K562 (cell line): ENCODE results near the gene CRACR2B. TPM values are rescaled to one million over a fixed set of nuclear protein-coding genes. Genes with fewer than 3 reads are reported as not detected.

Experiments used
- ATAC-seq: fragments of 200-7000 bp; cut with Tn5 transposase; 3 replicates; pipeline ENCODE4 v1.9.1; 2020; ENCODE audit warnings: moderate library complexity
- BruUV-seq: library from RNA; stranded (reverse); fragments of 400-500 nt; replicated peaks from 2 replicates; lab custom pipeline; 2021; lab: Mats Ljungman, UMichigan
- CTCF ChIA-PET: fragments of 300-600 bp; formaldehyde crosslinking; extraction: SDS; loops from one replicate; lab custom pipeline; 2021; ENCODE audit warnings: low intra/inter-chr PET ratio; lab: Yijun Ruan, JAX
- POLR2A ChIA-PET: fragments of 300-600, 350-650 bp; sonication (Branson Sonifier 250); formaldehyde crosslinking; extraction: SDS; loops from one replicate; lab custom pipeline; 2021; ENCODE audit warnings: antibody characterized with exemption, inconsistent platforms; lab: Yijun Ruan, JAX
- DNase-seq, 4 experiments: peaks; one replicate each; pipeline versions ENCODE4 v3.0.0 to v3.0.0-alpha.2; 2011 to 2018; ENCODE audit warnings: low spot score in 3 of 4, mixed read lengths in 3 of 4; ENCODE audit errors: extremely low read depth in 1 of 4
- FAIRE-seq: peaks from 2 replicates; lab custom pipeline; 2011; peaks lifted over from hg19 to GRCh38; lab: Jason Lieb, UNC
- H2AFZ ChIP-seq: 2 replicates; pipeline ENCODE4 v1.6.0; 2011; ENCODE audit warnings: low read depth, low read length, control low read depth, inconsistent platforms
- H3K27ac ChIP-seq: fragments of 200-600 bp; 3 replicates; pipeline ENCODE4 v1.8.0; 2011; ENCODE audit warnings: low read depth, mild to moderate bottlenecking, control low read depth, inconsistent platforms, low read length, moderate library complexity, mixed read lengths; ENCODE audit errors: extremely low read depth
- H3K27me3 ChIP-seq, 2 experiments: fragments of 300-600 bp in 1 of 2; 2 replicates in 1 of 2; 3 replicates in 1 of 2; pipeline versions ENCODE4 v1.6.0 to v1.8.0; 2011; ENCODE audit warnings: inconsistent platforms in 2 of 2, low read length in 2 of 2, mild to moderate bottlenecking in 1 of 2, mixed read lengths in 1 of 2, moderate library complexity in 1 of 2; ENCODE audit not compliant: control insufficient read depth in 2 of 2, insufficient read depth in 2 of 2
- H3K36me3 ChIP-seq: fragments of 300-600 bp; 3 replicates; pipeline ENCODE4 v1.8.0; 2011; ENCODE audit warnings: mild to moderate bottlenecking, low read length, inconsistent platforms; ENCODE audit not compliant: control insufficient read depth, insufficient read depth
- H3K4me1 ChIP-seq, 2 experiments: fragments of 200-600 bp in 1 of 2; replicated peaks in 1 of 2; 2 replicates in 1 of 2; 3 replicates in 1 of 2; pipeline versions ENCODE4 v1.5.1 to v1.8.0; 2011; ENCODE audit warnings: inconsistent platforms in 2 of 2, low read length in 2 of 2, mild to moderate bottlenecking in 1 of 2, mixed read lengths in 1 of 2, moderate library complexity in 1 of 2; ENCODE audit not compliant: control insufficient read depth in 2 of 2, insufficient read depth in 2 of 2
- H3K4me2 ChIP-seq: 2 replicates; pipeline ENCODE4 v1.6.1; 2011; ENCODE audit warnings: low read length, control low read depth, inconsistent platforms, mixed read lengths; ENCODE audit not compliant: insufficient read depth
- H3K4me3 ChIP-seq: fragments of 200-600 bp; sonication (generic), shearing (Covaris generic); 2 replicates; pipeline ENCODE4 v1.5.1; 2016; ENCODE audit warnings: control low read depth, inconsistent platforms
- H3K79me2 ChIP-seq: fragments of 200-600 bp; 3 replicates; pipeline ENCODE4 v1.8.0; 2011; ENCODE audit warnings: low read length, inconsistent platforms; ENCODE audit not compliant: control insufficient read depth, insufficient read depth
- H3K9ac ChIP-seq, 2 experiments: 2 replicates each; pipeline versions ENCODE4 v1.6.0 to v1.6.1; 2011; ENCODE audit warnings: low read depth in 2 of 2, low read length in 2 of 2, control low read depth in 1 of 2, inconsistent platforms in 1 of 2, mild to moderate bottlenecking in 1 of 2, mixed read lengths in 1 of 2; ENCODE audit not compliant: insufficient read depth in 1 of 2
- H3K9me1 ChIP-seq: one replicate; pipeline ENCODE4 v1.6.0; 2011; ENCODE audit warnings: inconsistent platforms, mild to moderate bottlenecking, low read length, moderate library complexity; ENCODE audit not compliant: control insufficient read depth, insufficient read depth
- H3K9me3 ChIP-seq: replicated peaks from 2 replicates; pipeline ENCODE4 v1.5.1; 2011; ENCODE audit warnings: low read depth, low read length, inconsistent platforms; ENCODE audit not compliant: control insufficient read depth, insufficient read depth
- H4K20me1 ChIP-seq: replicated peaks from 2 replicates; pipeline ENCODE4 v1.6.1; 2011; ENCODE audit warnings: low read length, inconsistent platforms, mixed read lengths; ENCODE audit not compliant: control insufficient read depth, insufficient read depth
- CHD1 ChIP-seq: fragments of 200-600 bp; sonication (generic); IDR thresholded peaks from one replicate; pipeline ENCODE4 v1.6.1; 2012; ENCODE audit warnings: mild to moderate bottlenecking, moderate library complexity, low read length, inconsistent platforms
- NR2C2 ChIP-seq, 2 experiments: fragments of 200-800 bp in 1 of 2; sonication (Bioruptor generic) in 1 of 2; sonication (generic) in 1 of 2; formaldehyde crosslinking in 1 of 2; IDR thresholded peaks; 2 replicates each; pipeline versions ENCODE4 v1.6.1 to v1.8.0; 2016 to 2022; ENCODE audit warnings: mild to moderate bottlenecking in 1 of 2, missing compliant biosample characterization in 1 of 2, missing genetic modification characterization in 1 of 2, missing genetic modification reagents in 1 of 2
- PML ChIP-seq: IDR thresholded peaks from 2 replicates; pipeline ENCODE4 v1.6.1; 2012; ENCODE audit warnings: low read length, inconsistent platforms
- PURB ChIP-seq: sonication (generic); formaldehyde crosslinking; IDR thresholded peaks from 2 replicates; pipeline ENCODE4 v1.9.0; 2021; ENCODE audit warnings: low read depth, mild to moderate bottlenecking, missing genetic modification reagents
- RHOXF2B ChIP-seq: fragments of 250-450 bp; sonication (Bioruptor Pico); conservative IDR thresholded peaks from 2 replicates; pipeline ENCODE4 v1.5.1; 2021
- SMARCA5 ChIP-seq: fragments of 450-650 bp; IDR thresholded peaks from 2 replicates; pipeline ENCODE4 v1.6.1; 2016
- SNRNP70 ChIP-seq: fragments of 200-400 bp; formaldehyde crosslinking; optimal IDR thresholded peaks from 2 replicates; pipeline ENCODE3; 2017; ENCODE audit warnings: low read depth, low read length
- XRCC3 ChIP-seq: fragments of 450-650 bp; IDR thresholded peaks from 2 replicates; pipeline ENCODE4 v1.6.1; 2017; ENCODE audit warnings: mild to moderate bottlenecking, moderate library complexity
- ZNF12 ChIP-seq: sonication (generic); formaldehyde crosslinking; IDR thresholded peaks from 2 replicates; pipeline ENCODE4 v1.4.0; 2020; ENCODE audit warnings: mild to moderate bottlenecking, missing genetic modification reagents
- ZNF146 ChIP-seq: IDR thresholded peaks from one replicate; pipeline ENCODE4 v1.6.1; 2018; ENCODE audit warnings: missing compliant biosample characterization; ENCODE audit not compliant: unreplicated experiment
- WGBS: fragments of 100-300 bp; shearing (Covaris generic); methylation state at CpG from one replicate; pipeline ENCODE4 v1.1.6; 2016; ENCODE audit warnings: low coverage, mixed read lengths; ENCODE audit not compliant: insufficient coverage; ENCODE audit errors: missing lambda C conversion rate; 5-methylcytosine and 5-hydroxymethylcytosine counted together
- in situ Hi-C: fragments of 300-500 bp; cut with MboI; formaldehyde crosslinking; loops from 4 replicates; pipeline ENCODE4 v1.15.0; 2018; ENCODE audit warnings: inconsistent platforms, mixed read lengths
- intact Hi-C: fragments of 100-400 bp; cut with micrococcal nuclease; formaldehyde crosslinking; loops from 2 replicates; pipeline ENCODE4 v1.14.2; 2022
- polyA plus RNA-seq, 8 experiments: library from polyadenylated mRNA; depleted of rRNA in 4 of 8; stranded (reverse) in 5 of 8; unstranded in 3 of 8; fragments of >200 nt; fragmentation: Nextera tagmentation in 2 of 8; fragmentation: Illumina TruSeq in 1 of 8; extraction: Ambion mirVana in 2 of 8; extraction: Trizol in 1 of 8; gene quantifications; 2 replicates each; pipeline versions ENCODE4 v1.2.1 to v1.2.3, GENCODE V29; 2011 to 2014; ENCODE audit warnings: inconsistent platforms in 1 of 8, missing spikeins in 1 of 8
- total RNA-seq, 7 experiments: library from RNA; depleted of rRNA in 6 of 7; stranded (reverse); fragments of >200 nt in 6 of 7; fragmentation: Illumina TruSeq in 2 of 7; extraction: Trizol in 2 of 7; gene quantifications; 2 replicates each; pipeline versions ENCODE4 v1.2.1 to v1.2.3, GENCODE V29; 2011 to 2021; ENCODE audit warnings: low replicate concordance in 1 of 7
- TF ChIP-seq, protein P1 (sequence below): fragments of 250-450 bp; sonication (Bioruptor Pico); IDR thresholded peaks from 2 replicates; pipeline ENCODE4 v1.4.0; 2020; ENCODE audit warnings: mild to moderate bottlenecking, moderate library complexity, borderline replicate concordance

Gene CRACR2B
- total and polyA plus RNA-seq, 9 of the 15 experiments (the other 6 are each of a cell fraction or from before 2014, with no cell fraction given) = 0.10 to 51.0 (median 6.0) TPM

DNA sequence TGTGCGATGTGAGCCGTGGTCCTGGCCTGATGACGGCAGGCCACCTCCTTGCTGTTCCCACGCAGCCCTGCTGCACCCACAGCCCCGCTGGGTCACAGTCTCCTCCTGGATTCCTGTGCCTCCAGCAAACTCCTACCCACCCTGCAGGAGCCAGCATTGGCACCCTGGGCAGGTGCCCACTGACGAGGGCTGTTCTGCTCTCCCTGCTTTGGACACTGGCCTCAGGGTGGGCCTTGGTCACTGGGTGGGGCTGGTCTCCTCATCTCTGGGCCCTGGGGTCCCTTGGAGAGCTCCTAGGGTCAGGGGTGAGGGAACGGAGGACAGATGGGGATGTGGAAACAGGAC is 27.6 kb downstream of the CRACR2B start:
- Histone ChIP-seq H3K79me2 (no peaks in the 10 kb centered on the region), H3K27me3 (no peaks in the 10 kb centered on the region), H3K4me1 (peaks cover 6 to 88% of the 10 kb centered on the region in 2 experiments; a peak in 3 of 5 replicates), H3K9ac (0 out of 4 replicates have a peak overlapping the region, but pooled peaks of 1 of the 2 experiments have one; percentile 5), H3K27ac (no peak overlapping the region), H4K20me1 (peaks cover 8% of the 10 kb centered on the region), H2AFZ (no peak overlapping the region), H3K4me3 (no peak overlapping the region), H3K9me3 (no peaks in the 10 kb centered on the region), H3K36me3 (no peaks in the 10 kb centered on the region), H3K4me2 (no peak overlapping the region)
- CTCF ChIA-PET = no interaction called here
- intact Hi-C loops = no loop called here
- no peak for DNase-seq
- ATAC-seq = no peak
- TF ChIP-seq ZNF146 (CRISPR knock-in tag) (no peak), SMARCA5 (no peak), CHD1 (no peak), SNRNP70 (no peak), PURB (no peak), XRCC3 (no peak), RHOXF2B (no peak), PML (no peak), NR2C2 (CRISPR knock-in tag; IDR thresholded peaks at IDR 0.05) (no peak), NR2C2 (tag; IDR thresholded peaks at IDR 0.05) (no peak), ZNF12 (CRISPR knock-in tag) (no peak)
- TF ChIP-seq, protein P1, sequence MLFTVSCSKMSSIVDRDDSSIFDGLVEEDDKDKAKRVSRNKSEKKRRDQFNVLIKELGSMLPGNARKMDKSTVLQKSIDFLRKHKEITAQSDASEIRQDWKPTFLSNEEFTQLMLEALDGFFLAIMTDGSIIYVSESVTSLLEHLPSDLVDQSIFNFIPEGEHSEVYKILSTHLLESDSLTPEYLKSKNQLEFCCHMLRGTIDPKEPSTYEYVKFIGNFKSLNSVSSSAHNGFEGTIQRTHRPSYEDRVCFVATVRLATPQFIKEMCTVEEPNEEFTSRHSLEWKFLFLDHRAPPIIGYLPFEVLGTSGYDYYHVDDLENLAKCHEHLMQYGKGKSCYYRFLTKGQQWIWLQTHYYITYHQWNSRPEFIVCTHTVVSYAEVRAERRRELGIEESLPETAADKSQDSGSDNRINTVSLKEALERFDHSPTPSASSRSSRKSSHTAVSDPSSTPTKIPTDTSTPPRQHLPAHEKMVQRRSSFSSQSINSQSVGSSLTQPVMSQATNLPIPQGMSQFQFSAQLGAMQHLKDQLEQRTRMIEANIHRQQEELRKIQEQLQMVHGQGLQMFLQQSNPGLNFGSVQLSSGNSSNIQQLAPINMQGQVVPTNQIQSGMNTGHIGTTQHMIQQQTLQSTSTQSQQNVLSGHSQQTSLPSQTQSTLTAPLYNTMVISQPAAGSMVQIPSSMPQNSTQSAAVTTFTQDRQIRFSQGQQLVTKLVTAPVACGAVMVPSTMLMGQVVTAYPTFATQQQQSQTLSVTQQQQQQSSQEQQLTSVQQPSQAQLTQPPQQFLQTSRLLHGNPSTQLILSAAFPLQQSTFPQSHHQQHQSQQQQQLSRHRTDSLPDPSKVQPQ (CRISPR knock-in tag) = no peak
- TF ChIP-seq, all 486 proteins: peak for 0
- POLR2A ChIA-PET = interaction anchor here (0.7 to 2.0 kb wide), 2 partner anchors 11 to 12 kb away, joined by 4 to 5 read pairs; partner anchors contain the start of gene TSPAN4
- BruUV-seq = no TSS peak
- WGBS = 80% methylated on average over 7 of the region's 7 CpGs
- FAIRE-seq = no peak
- in situ Hi-C loops = no loop called here
- H3K9me1 ChIP-seq = no peaks in the 10 kb centered on the region
